GM23338 (cell line): ENCODE results near the gene CDC26. TPM values are rescaled to one million over a fixed set of nuclear protein-coding genes. Genes with fewer than 3 reads are reported as not detected.
"Not testable (repeated sequence)": the region's sequence is repeated elsewhere in the genome, so short reads cannot be mapped to it uniquely, and the experiment has no call there.

Experiments
- ATAC-seq: fragments of 200-7000 bp; cut with Tn5 transposase; 3 replicates; pipeline ENCODE4 v1.9.1; 2020
- DNase-seq: peaks from one replicate; pipeline ENCODE4 v3.0.0-alpha.2; 2015; ENCODE audit warnings: low spot score
- H2AFZ ChIP-seq: fragments of 200-600 bp; sonication (generic); 2 replicates; pipeline ENCODE4 v1.8.0; 2016; ENCODE audit warnings: antibody characterized with exemption, mild to moderate bottlenecking, moderate library complexity
- H3F3A ChIP-seq: fragments of 200-600 bp; sonication (generic); replicated peaks from 2 replicates; pipeline ENCODE4 v1.8.0; 2017; ENCODE audit warnings: antibody characterized with exemption, mixed run types, low read depth
- H3K27ac ChIP-seq: fragments of 200-600 bp; sonication (generic); 2 replicates; pipeline ENCODE4 v1.6.1; 2016; ENCODE audit warnings: low read depth
- H3K27me3 ChIP-seq: fragments of 200-600 bp; sonication (generic); 2 replicates; pipeline ENCODE4 v1.8.0; 2016; ENCODE audit warnings: mild to moderate bottlenecking, mixed run types, moderate library complexity; ENCODE audit not compliant: insufficient read depth
- H3K36me3 ChIP-seq: fragments of 200-600 bp; sonication (generic); 2 replicates; pipeline ENCODE4 v1.8.0; 2016; ENCODE audit warnings: mild to moderate bottlenecking; ENCODE audit not compliant: insufficient read depth
- H3K4me1 ChIP-seq: fragments of 200-600 bp; sonication (generic); 2 replicates; pipeline ENCODE4 v1.8.0; 2016; ENCODE audit warnings: mild to moderate bottlenecking, moderate library complexity; ENCODE audit not compliant: insufficient read depth
- H3K4me2 ChIP-seq: fragments of 200-600 bp; sonication (generic); 2 replicates; pipeline ENCODE4 v1.7.1; 2017; ENCODE audit warnings: mixed run types
- H3K4me3 ChIP-seq: fragments of 200-600 bp; sonication (generic); 2 replicates; pipeline ENCODE4 v1.6.1; 2016; ENCODE audit warnings: mixed run types
- H3K79me2 ChIP-seq: fragments of 200-600 bp; sonication (generic); replicated peaks from 2 replicates; pipeline ENCODE4 v1.8.0; 2017; ENCODE audit warnings: mild to moderate bottlenecking; ENCODE audit not compliant: insufficient read depth
- H3K9me2 ChIP-seq: fragments of 200-600 bp; sonication (generic); 2 replicates; pipeline ENCODE4 v1.8.0; 2017; ENCODE audit not compliant: insufficient read depth
- H4K20me1 ChIP-seq: fragments of 200-600 bp; sonication (generic); replicated peaks from 2 replicates; pipeline ENCODE4 v1.8.0; 2017; ENCODE audit warnings: mild to moderate bottlenecking; ENCODE audit not compliant: insufficient read depth
- H3K27ac Mint-ChIP-seq: 2 replicates; pipeline ENCODE4 v1.8.0; 2020; ENCODE audit warnings: inconsistent platforms, mild to moderate bottlenecking, moderate library complexity, mixed read lengths
- H3K27me3 Mint-ChIP-seq: 3 replicates; pipeline ENCODE4 v1.8.0; 2022; ENCODE audit warnings: low read depth, mild to moderate bottlenecking, moderate library complexity, mixed read lengths, inconsistent platforms; ENCODE audit not compliant: insufficient read depth, poor library complexity
- H3K36me3 Mint-ChIP-seq: 3 replicates; pipeline ENCODE4 v1.8.0; 2021; ENCODE audit warnings: low read depth, mild to moderate bottlenecking, inconsistent platforms, moderate library complexity, mixed read lengths
- H3K4me1 Mint-ChIP-seq: 3 replicates; pipeline ENCODE4 v1.8.0; 2020; ENCODE audit warnings: mild to moderate bottlenecking, inconsistent platforms, mixed read lengths
- H3K4me3 Mint-ChIP-seq: 3 replicates; pipeline ENCODE4 v1.8.0; 2021; ENCODE audit warnings: moderate library complexity, mild to moderate bottlenecking, inconsistent platforms, mixed read lengths
- H3K9me3 Mint-ChIP-seq: 3 replicates; pipeline ENCODE4 v1.8.0; 2020; ENCODE audit warnings: moderate library complexity, mild to moderate bottlenecking, inconsistent platforms, mixed read lengths
- CREB1 ChIP-seq: fragments of 250-450 bp; sonication (Bioruptor Pico); IDR thresholded peaks from 2 replicates; pipeline ENCODE4 v1.5.0; 2020; ENCODE audit warnings: low read depth, mild to moderate bottlenecking, moderate library complexity
- EZH2 ChIP-seq: fragments of 200-600 bp; sonication (generic); IDR thresholded peaks from one replicate; pipeline ENCODE4 v1.8.0; 2017; ENCODE audit warnings: antibody characterized with exemption, mild to moderate bottlenecking, low read depth; ENCODE audit not compliant: unreplicated experiment
- EZH2phosphoT487 ChIP-seq: fragments of 200-600 bp; sonication (generic); IDR thresholded peaks from one replicate; pipeline ENCODE4 v1.8.1; 2018; ENCODE audit warnings: antibody characterized with exemption; ENCODE audit not compliant: unreplicated experiment
- JUNB ChIP-seq: IDR thresholded peaks from one replicate; pipeline ENCODE4 v1.6.1; 2016; ENCODE audit warnings: antibody characterized with exemption; ENCODE audit not compliant: unreplicated experiment
- NANOG ChIP-seq: IDR thresholded peaks from 2 replicates; pipeline ENCODE4 v1.6.1; 2016; ENCODE audit warnings: antibody characterized with exemption, borderline replicate concordance
- STAT1 ChIP-seq: IDR thresholded peaks from one replicate; pipeline ENCODE4 v1.6.1; 2016; ENCODE audit warnings: antibody characterized with exemption; ENCODE audit not compliant: unreplicated experiment
- ZNF331 ChIP-seq: fragments of 250-450 bp; sonication (Bioruptor Pico); IDR thresholded peaks from 2 replicates; pipeline ENCODE4 v1.5.0; 2020; ENCODE audit warnings: low read depth, mild to moderate bottlenecking, moderate library complexity
- ZNF462 ChIP-seq: fragments of 250-450 bp; sonication (Bioruptor Pico); IDR thresholded peaks from 2 replicates; pipeline ENCODE4 v1.5.0; 2020; ENCODE audit warnings: mild to moderate bottlenecking, moderate library complexity
- polyA plus RNA-seq: library from polyadenylated mRNA; unstranded; fragments of >200 nt; fragmentation: Nextera tagmentation; extraction: Ambion mirVana; gene quantifications from 2 replicates; pipeline ENCODE4 v1.2.1, GENCODE V29; 2016
- total RNA-seq: library from RNA; depleted of rRNA; stranded (reverse); fragments of >200 nt; shearing (Covaris generic); gene quantifications from 2 replicates; pipeline ENCODE4 v1.2.3, GENCODE V29; 2014

The CDC26 gene
- total and polyA plus RNA-seq, 2 experiments from 2014 or later: 34.9 to 112 TPM

DNA sequence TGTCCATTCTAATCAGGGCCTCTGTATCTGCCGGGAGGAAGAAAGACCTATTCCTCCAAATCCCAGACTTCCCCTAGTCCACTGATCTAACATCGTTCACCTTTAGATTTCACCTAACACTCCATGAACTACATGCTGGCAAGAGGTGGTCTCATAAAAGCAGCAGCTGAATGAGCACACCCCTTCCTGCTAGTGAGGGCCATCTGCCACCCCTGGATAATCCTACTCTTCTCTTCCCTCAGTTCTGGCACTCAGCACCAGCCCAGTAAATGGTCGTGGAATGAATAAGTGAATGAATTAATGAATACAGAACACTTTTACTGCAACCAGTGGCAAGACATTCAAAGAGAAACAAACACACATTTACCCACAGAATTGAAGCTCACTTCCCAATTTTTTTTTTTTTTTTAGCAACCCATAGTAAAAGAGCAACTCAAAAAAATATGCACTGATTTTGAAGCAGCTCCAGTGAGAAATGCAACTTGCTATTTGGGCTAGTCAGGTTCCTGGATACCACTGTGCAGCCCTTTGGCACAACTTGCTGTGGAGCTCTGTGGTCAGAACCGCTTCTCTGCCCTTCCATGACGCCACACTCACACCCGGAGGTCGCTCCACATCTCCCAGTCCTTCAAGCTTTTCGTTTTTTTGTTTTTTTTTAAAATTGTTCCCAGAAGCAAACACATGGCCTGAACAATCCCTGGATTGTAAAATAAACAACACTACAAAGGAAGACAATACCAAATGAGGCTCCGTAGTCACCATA is 21.6 kb upstream of the CDC26 start:
- H4K20me1 ChIP-seq: no peaks in the 10 kb centered on the region
- Mint-ChIP-seq H3K9me3 (no peaks in the 10 kb centered on the region), H3K36me3 (peaks cover 16% of the 10 kb centered on the region), H3K4me3 (no peak overlapping the region), H3K4me1 (peaks cover 2% of the 10 kb centered on the region; the same call in 2 of the 3 replicates), H3K27ac (no peak overlapping the region), H3K27me3 (peaks cover 4% of the 10 kb centered on the region)
- ATAC-seq (no peak), DNase-seq (no peak)
- H3K27ac ChIP-seq: no peak overlapping the region
- TF ChIP-seq CREB1 (CRISPR knock-in tag): no peak
- TF ChIP-seq STAT1: no peak
- no peak for TF ChIP-seq JUNB
- no peak for TF ChIP-seq NANOG
- no peak for TF ChIP-seq ZNF462 (CRISPR knock-in tag)
- TF ChIP-seq ZNF331 (CRISPR knock-in tag): no peak
- TF ChIP-seq EZH2phosphoT487: no peak
- TF ChIP-seq EZH2: no peak
- H3K4me1 ChIP-seq: no peaks in the 10 kb centered on the region
- no peaks in the 10 kb centered on the region for H3K79me2 ChIP-seq
- H3K36me3 ChIP-seq: peaks cover 19% of the 10 kb centered on the region
- no peak overlapping the region for H2AFZ ChIP-seq
- no peak overlapping the region for H3K4me2 ChIP-seq
- H3K9me2 ChIP-seq: no peaks in the 10 kb centered on the region
- H3K4me3 ChIP-seq: no peak overlapping the region
- no peaks in the 10 kb centered on the region for H3F3A ChIP-seq
- H3K27me3 ChIP-seq: no peaks in the 10 kb centered on the region

DNA sequence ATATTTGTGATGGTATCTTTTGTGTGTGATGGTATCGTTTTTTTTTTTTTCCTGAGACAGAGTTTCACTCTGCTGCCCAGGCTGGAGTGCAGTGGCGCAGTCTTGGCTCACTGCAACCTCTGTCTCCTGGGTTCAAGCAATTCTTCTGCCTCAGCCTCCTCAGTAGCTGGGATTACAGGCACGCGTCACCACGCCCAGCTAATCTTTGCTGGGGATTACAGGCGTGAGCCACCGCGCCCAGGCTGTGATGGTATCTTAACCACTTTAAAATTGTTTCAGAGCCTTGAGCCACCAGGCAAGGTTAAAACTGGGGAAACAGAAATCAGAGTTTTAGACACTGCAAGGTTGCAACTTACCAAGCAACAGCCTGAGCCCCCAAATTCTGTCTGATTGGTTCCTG is 20.9 kb upstream of the CDC26 start:
- H3K9me3 Mint-ChIP-seq, H3K9me2 ChIP-seq, H3F3A ChIP-seq, H3K79me2 ChIP-seq, H3K27ac Mint-ChIP-seq, H3K4me1 ChIP-seq, H3K27me3 Mint-ChIP-seq, H3K4me1 Mint-ChIP-seq, H4K20me1 ChIP-seq, H2AFZ ChIP-seq, H3K4me3 Mint-ChIP-seq, H3K4me2 ChIP-seq, H3K4me3 ChIP-seq, H3K27ac ChIP-seq, DNase-seq, H3K27me3 ChIP-seq, ATAC-seq: not testable (repeated sequence)
- peaks cover 20% of the 10 kb centered on the region for H3K36me3 ChIP-seq
- peaks cover 24% of the 10 kb centered on the region for H3K36me3 Mint-ChIP-seq
